AG10803 (cell line): ENCODE results near the gene EPB41L2.

Experiments used
- DNase-seq: peaks from one replicate; pipeline ENCODE4 v3.0.0; 2010; ENCODE audit warnings: low read depth
- H3K4me3 ChIP-seq: 2 replicates; pipeline ENCODE4 v1.5.1; 2011; ENCODE audit warnings: mild to moderate bottlenecking, low read length, control low read depth
- TF ChIP-seq, protein P1 (sequence below): conservative IDR thresholded peaks from 2 replicates; pipeline ENCODE4 v1.5.1; 2011; ENCODE audit warnings: mild to moderate bottlenecking, low read length, control low read depth, inconsistent platforms

Gene EPB41L2

GRCh38 chr6:130794010-130794697 lies 268.9 kb downstream of the EPB41L2 start:
- no peak overlapping the region for H3K4me3 ChIP-seq
- DNase-seq = no peak
- TF ChIP-seq, protein P1, sequence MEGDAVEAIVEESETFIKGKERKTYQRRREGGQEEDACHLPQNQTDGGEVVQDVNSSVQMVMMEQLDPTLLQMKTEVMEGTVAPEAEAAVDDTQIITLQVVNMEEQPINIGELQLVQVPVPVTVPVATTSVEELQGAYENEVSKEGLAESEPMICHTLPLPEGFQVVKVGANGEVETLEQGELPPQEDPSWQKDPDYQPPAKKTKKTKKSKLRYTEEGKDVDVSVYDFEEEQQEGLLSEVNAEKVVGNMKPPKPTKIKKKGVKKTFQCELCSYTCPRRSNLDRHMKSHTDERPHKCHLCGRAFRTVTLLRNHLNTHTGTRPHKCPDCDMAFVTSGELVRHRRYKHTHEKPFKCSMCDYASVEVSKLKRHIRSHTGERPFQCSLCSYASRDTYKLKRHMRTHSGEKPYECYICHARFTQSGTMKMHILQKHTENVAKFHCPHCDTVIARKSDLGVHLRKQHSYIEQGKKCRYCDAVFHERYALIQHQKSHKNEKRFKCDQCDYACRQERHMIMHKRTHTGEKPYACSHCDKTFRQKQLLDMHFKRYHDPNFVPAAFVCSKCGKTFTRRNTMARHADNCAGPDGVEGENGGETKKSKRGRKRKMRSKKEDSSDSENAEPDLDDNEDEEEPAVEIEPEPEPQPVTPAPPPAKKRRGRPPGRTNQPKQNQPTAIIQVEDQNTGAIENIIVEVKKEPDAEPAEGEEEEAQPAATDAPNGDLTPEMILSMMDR = no peak
